HG03025 (cell line): ENCODE results near the gene SMARCA4.

Experiments
- ATAC-seq: cut with Tn5 transposase; IDR thresholded peaks from one replicate; pipeline ENCODE4 v1.9.1; 2021; ENCODE audit warnings: mild to moderate bottlenecking, moderate library complexity; ENCODE audit not compliant: unreplicated experiment, low FRiP score

The SMARCA4 gene

GRCh38 chr19:10960314-10961072 lies at the start of gene SMARCA4:
SMARCA4 (plus strand) TSS chr19:10961030; CDS start chr19:10984152, 23,122 bp downstream.
- ATAC-seq, result peak; percentile 82

- no peak for ATAC-seq
Measured at GRCh38 chr19:10911579-10912363, 49.1 kb upstream of the SMARCA4 start.

- ATAC-seq, result no peak
Measured at GRCh38 chr19:10912619-10913018, 48.2 kb upstream of the SMARCA4 start.

GRCh38 chr19:10913716-10914340 lies 47.0 kb upstream of the SMARCA4 start:
- ATAC-seq, result no peak

GRCh38 chr19:10915130-10916091 lies 45.4 kb upstream of the SMARCA4 start:
- ATAC-seq, result no peak

- no peak for ATAC-seq
Measured at GRCh38 chr19:10916602-10917001, 44.2 kb upstream of the SMARCA4 start.

- ATAC-seq, result no peak
Measured at GRCh38 chr19:10918359-10918758, 42.5 kb upstream of the SMARCA4 start.

GRCh38 chr19:10919352-10920287 lies 41.2 kb upstream of the SMARCA4 start:
- no peak for ATAC-seq

- ATAC-seq, result no peak
Measured at GRCh38 chr19:10920288-10920655, 40.6 kb upstream of the SMARCA4 start.

GRCh38 chr19:10920781-10921180 lies 40.0 kb upstream of the SMARCA4 start:
- no peak for ATAC-seq

GRCh38 chr19:10921199-10921909 lies 39.5 kb upstream of the SMARCA4 start:
- ATAC-seq, result no peak

GRCh38 chr19:10921910-10922637 lies 38.8 kb upstream of the SMARCA4 start:
- no peak for ATAC-seq

GRCh38 chr19:10922638-10923014 lies 38.2 kb upstream of the SMARCA4 start:
- ATAC-seq, result no peak

- no peak for ATAC-seq
Measured at GRCh38 chr19:10923260-10924112, 37.3 kb upstream of the SMARCA4 start.

- no peak for ATAC-seq
Measured at GRCh38 chr19:10924597-10924996, 36.2 kb upstream of the SMARCA4 start.

- no peak for ATAC-seq
Measured at GRCh38 chr19:10927730-10928562, 32.9 kb upstream of the SMARCA4 start.
